ENCODE data around the gene NCKAP5.

The NCKAP5 gene

GRCh38 chr2:132978840-132979239 lies 589.4 kb downstream of the NCKAP5 start:
- Mint-ChIP-seq H3K4me1 (no peaks in the 10 kb centered on the region), H3K36me3 (ENCODE audit: insufficient read depth) (no peaks in the 10 kb centered on the region), H3K27me3 (no peaks in the 10 kb centered on the region), H3K4me3 (no peak overlapping the region), H3K27ac (ENCODE audit: low read depth) (no peak overlapping the region), H3K9me3 (no peaks in the 10 kb centered on the region)
- no peak for ATAC-seq (replicated peaks; ENCODE audit: extremely low read depth, poor library complexity, severe bottlenecking)
- DNase-seq (ENCODE audit: low spot score in 2 of 2) = no peak

GRCh38 chr2:132977812-132978529 lies 590.3 kb downstream of the NCKAP5 start:
- no peak overlapping the region for H3K27ac Mint-ChIP-seq (ENCODE audit: low read depth)
- no peaks in the 10 kb centered on the region for H3K36me3 Mint-ChIP-seq (ENCODE audit: insufficient read depth)
- H3K4me1 Mint-ChIP-seq = no peaks in the 10 kb centered on the region
- H3K27me3 Mint-ChIP-seq = no peaks in the 10 kb centered on the region
- H3K9me3 Mint-ChIP-seq = no peaks in the 10 kb centered on the region
- DNase-seq (ENCODE audit: low spot score in 2 of 2) = no peak
- H3K4me3 Mint-ChIP-seq = no peak overlapping the region
- no peak for ATAC-seq (replicated peaks; ENCODE audit: extremely low read depth, poor library complexity, severe bottlenecking)

- DNase-seq (ENCODE audit: low spot score in 2 of 2) (no peak), ATAC-seq (replicated peaks; ENCODE audit: extremely low read depth, poor library complexity, severe bottlenecking) (no peak)
- H3K9me3 Mint-ChIP-seq = peaks cover 6% of the 10 kb centered on the region
- no peak overlapping the region for H3K4me3 Mint-ChIP-seq
- no peak overlapping the region for H3K27ac Mint-ChIP-seq (ENCODE audit: low read depth)
- no peaks in the 10 kb centered on the region for H3K27me3 Mint-ChIP-seq
- no peaks in the 10 kb centered on the region for H3K36me3 Mint-ChIP-seq (ENCODE audit: insufficient read depth)
- no peaks in the 10 kb centered on the region for H3K4me1 Mint-ChIP-seq
Observed at GRCh38 chr2:132975193-132976105, 592.8 kb downstream of the NCKAP5 start.

DNA sequence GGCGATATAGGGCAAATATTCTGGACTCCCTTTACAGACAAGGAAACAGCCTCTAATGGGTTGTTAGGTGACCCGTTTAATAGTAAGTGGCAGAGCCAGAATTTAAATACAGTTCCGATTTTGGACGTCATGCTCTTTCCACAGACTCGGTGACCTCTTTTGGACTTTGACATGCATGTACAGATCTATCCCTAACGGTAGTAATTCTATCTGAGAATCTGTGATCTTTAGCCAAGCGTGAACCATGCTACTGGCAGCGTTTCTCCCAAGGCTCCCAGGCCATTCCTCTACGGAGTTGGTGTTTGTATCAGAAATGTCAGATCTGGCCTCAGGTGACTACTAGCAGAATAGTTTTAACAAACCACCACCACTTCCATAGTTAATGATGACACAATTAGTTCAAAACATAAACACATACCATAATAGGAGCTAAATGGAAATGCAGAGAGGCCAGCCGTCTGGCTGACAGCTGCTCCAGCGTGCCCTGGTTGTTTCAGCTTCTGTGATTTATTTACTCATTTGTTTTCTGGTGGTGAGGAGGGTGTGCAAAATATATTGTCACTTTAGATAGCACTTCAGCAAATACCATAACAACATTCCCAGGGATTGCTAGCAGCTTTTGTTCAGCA lies 593.7 kb downstream of the NCKAP5 start:
- no peak overlapping the region for H3K27ac Mint-ChIP-seq (ENCODE audit: low read depth)
- H3K36me3 Mint-ChIP-seq (ENCODE audit: insufficient read depth) = no peaks in the 10 kb centered on the region
- H3K9me3 Mint-ChIP-seq = peaks cover 6% of the 10 kb centered on the region
- H3K4me1 Mint-ChIP-seq = no peaks in the 10 kb centered on the region
- no peaks in the 10 kb centered on the region for H3K27me3 Mint-ChIP-seq
- ATAC-seq (replicated peaks; ENCODE audit: extremely low read depth, poor library complexity, severe bottlenecking) (no peak), DNase-seq (ENCODE audit: low spot score in 2 of 2) (no peak)
- H3K4me3 Mint-ChIP-seq = no peak overlapping the region

DNA sequence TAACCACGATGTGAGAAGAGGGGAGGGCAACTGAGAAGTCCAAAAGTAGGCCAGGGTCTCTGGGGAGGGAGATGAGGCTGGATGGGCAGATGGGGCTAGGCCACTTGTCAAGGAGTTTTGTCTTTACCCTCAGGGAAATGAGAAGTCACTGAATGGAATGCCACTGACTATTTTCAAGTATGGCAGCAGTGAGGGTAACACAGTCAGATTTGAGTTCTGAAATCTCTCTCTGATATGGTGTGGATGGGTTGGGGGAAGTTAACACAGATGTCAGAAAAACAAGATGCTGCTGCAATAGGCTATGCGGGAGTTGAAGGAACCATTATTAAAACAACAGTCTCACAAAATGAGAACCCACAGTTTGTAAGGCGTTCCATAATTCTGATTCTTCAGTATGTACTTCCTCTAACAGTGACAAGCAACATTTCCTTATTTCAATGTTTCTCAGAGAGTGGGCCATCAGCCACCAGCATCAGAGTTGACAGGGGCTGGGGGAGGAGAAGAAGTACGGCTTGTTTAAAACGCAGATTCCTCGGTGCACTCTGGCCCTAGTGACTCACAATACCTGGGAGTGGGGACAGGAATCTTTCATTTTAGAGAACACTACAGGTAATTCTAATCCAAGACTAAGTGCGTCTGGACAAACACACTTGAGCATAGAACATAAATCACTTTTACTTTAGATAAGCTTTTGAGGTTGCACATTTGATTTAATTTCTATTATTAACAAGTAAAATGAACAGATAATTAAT lies 596.8 kb downstream of the NCKAP5 start:
- H3K4me3 Mint-ChIP-seq = no peak overlapping the region

DNA sequence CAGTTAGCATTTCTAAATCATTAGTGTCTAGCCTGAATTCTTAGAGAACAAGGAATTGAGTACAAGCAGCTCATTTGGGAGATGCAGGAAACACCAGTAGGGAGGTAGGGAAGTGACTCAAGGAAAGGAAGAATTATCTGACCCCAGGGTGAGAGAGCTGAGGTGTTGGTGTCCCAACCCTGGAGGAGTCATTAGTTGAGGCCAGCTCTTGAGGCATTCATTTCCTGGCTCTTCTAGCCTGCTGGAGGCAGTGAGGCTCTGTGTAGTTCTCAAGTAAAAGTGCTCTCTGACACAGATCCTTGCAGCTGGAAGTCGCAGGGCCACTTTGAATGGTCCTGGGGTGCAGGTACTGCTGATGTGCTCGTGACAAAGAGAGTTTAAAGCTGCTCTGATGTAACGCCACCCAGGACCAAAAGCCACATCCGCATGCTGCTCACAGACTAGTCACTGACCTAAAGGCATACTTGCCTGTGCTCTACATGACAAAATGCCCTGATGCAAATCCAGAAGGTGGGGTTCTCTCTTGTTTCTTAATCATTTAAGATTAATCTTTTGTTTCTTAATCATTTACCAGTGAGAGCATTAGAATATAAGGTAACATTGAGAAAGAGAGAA lies 598.8 kb downstream of the NCKAP5 start:
- DNase-seq (ENCODE audit: low spot score in 2 of 2) (no peak), ATAC-seq (replicated peaks; ENCODE audit: extremely low read depth, poor library complexity, severe bottlenecking) (no peak)
- Mint-ChIP-seq H3K36me3 (ENCODE audit: insufficient read depth) (no peaks in the 10 kb centered on the region), H3K27ac (ENCODE audit: low read depth) (no peak overlapping the region), H3K9me3 (peaks cover 17% of the 10 kb centered on the region), H3K27me3 (no peaks in the 10 kb centered on the region), H3K4me3 (no peak overlapping the region), H3K4me1 (no peaks in the 10 kb centered on the region)

More for the DNA sequence above, 596.8 kb downstream of the NCKAP5 start:
- Mint-ChIP-seq H3K4me1 (no peaks in the 10 kb centered on the region), H3K27me3 (no peaks in the 10 kb centered on the region), H3K9me3 (peaks cover 17% of the 10 kb centered on the region), H3K27ac (ENCODE audit: low read depth) (no peak overlapping the region), H3K36me3 (ENCODE audit: insufficient read depth) (no peaks in the 10 kb centered on the region)
- ATAC-seq (replicated peaks; ENCODE audit: extremely low read depth, poor library complexity, severe bottlenecking) (no peak), DNase-seq (ENCODE audit: low spot score in 2 of 2) (no peak)

DNA sequence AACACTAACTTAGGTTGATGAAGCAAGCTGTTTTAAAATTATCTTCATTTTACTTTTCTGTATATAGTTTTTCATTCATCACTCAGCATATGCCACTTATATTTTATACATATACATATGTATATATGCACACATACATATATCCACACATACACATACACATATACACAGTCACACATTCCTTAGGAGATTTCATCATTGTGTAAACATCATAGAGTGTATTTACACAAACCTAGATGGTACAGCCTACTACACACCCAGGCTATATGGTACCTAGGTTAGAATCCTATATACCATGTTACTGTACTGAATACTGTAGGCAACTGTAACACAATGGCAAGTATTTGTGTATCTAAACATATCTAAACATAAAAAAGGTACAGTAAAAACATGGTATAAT lies 602.8 kb downstream of the NCKAP5 start:
- DNase-seq (ENCODE audit: low spot score in 2 of 2) (no peak), ATAC-seq (replicated peaks; ENCODE audit: extremely low read depth, poor library complexity, severe bottlenecking) (no peak)
- Mint-ChIP-seq H3K4me3 (no peak overlapping the region), H3K27ac (ENCODE audit: low read depth) (no peak overlapping the region), H3K4me1 (no peaks in the 10 kb centered on the region), H3K9me3 (peaks cover 11% of the 10 kb centered on the region), H3K36me3 (ENCODE audit: insufficient read depth) (no peaks in the 10 kb centered on the region), H3K27me3 (no peaks in the 10 kb centered on the region)

- Mint-ChIP-seq H3K4me3 (no peak overlapping the region), H3K27ac (ENCODE audit: low read depth) (no peak overlapping the region), H3K36me3 (ENCODE audit: insufficient read depth) (no peaks in the 10 kb centered on the region), H3K9me3 (peaks cover 14% of the 10 kb centered on the region), H3K4me1 (no peaks in the 10 kb centered on the region), H3K27me3 (no peaks in the 10 kb centered on the region)
- DNase-seq (ENCODE audit: low spot score in 2 of 2) (no peak), ATAC-seq (replicated peaks; ENCODE audit: extremely low read depth, poor library complexity, severe bottlenecking) (no peak)
Observed at GRCh38 chr2:132963161-132963560, 605.1 kb downstream of the NCKAP5 start.

DNA sequence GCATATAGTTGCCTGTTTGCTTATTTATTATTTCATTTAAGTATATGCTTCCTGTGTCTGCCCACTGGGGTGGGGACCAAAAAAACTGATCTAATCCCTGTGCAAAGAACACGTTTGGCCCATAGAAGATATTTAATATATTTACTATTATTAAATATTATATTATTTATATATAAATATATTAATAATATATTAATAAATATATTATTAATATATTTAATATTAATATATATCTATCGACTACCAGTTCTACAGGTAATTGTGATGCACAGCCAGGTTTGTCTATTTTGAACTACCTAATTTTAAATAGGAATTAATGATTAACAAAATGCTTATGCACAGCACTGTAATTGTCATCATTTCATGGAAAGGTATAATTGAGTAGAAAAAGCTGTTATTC lies 609.4 kb downstream of the NCKAP5 start:
- Mint-ChIP-seq H3K9me3 (peaks cover 15% of the 10 kb centered on the region), H3K36me3 (ENCODE audit: insufficient read depth) (no peaks in the 10 kb centered on the region), H3K4me1 (no peaks in the 10 kb centered on the region), H3K27me3 (no peaks in the 10 kb centered on the region), H3K27ac (ENCODE audit: low read depth) (no peak overlapping the region), H3K4me3 (no peak overlapping the region)
- ATAC-seq (replicated peaks; ENCODE audit: extremely low read depth, poor library complexity, severe bottlenecking) (no peak), DNase-seq (ENCODE audit: low spot score in 2 of 2) (no peak)

GRCh38 chr2:132955871-132956615 lies 612.2 kb downstream of the NCKAP5 start:
- DNase-seq (ENCODE audit: low spot score in 2 of 2) (no peak), ATAC-seq (replicated peaks; ENCODE audit: extremely low read depth, poor library complexity, severe bottlenecking) (no peak)
- H3K27ac Mint-ChIP-seq (ENCODE audit: low read depth) = no peak overlapping the region
- no peak overlapping the region for H3K4me3 Mint-ChIP-seq
- H3K4me1 Mint-ChIP-seq = no peaks in the 10 kb centered on the region
- H3K36me3 Mint-ChIP-seq (ENCODE audit: insufficient read depth) = no peaks in the 10 kb centered on the region
- no peaks in the 10 kb centered on the region for H3K27me3 Mint-ChIP-seq
- peaks cover 26% of the 10 kb centered on the region for H3K9me3 Mint-ChIP-seq

- Mint-ChIP-seq H3K27ac (ENCODE audit: low read depth) (no peak overlapping the region), H3K4me1 (no peaks in the 10 kb centered on the region), H3K27me3 (no peaks in the 10 kb centered on the region), H3K4me3 (no peak overlapping the region), H3K36me3 (ENCODE audit: insufficient read depth) (no peaks in the 10 kb centered on the region), H3K9me3 (peaks cover 23% of the 10 kb centered on the region)
- ATAC-seq (replicated peaks; ENCODE audit: extremely low read depth, poor library complexity, severe bottlenecking) (no peak), DNase-seq (ENCODE audit: low spot score in 2 of 2) (no peak)
Observed at GRCh38 chr2:132953771-132954170, 614.5 kb downstream of the NCKAP5 start.
